Lower lobe of right lung (tissue), 2 donors: ENCODE results near the gene PIK3R1. TPM values are rescaled to one million over a fixed set of nuclear protein-coding genes. Genes with fewer than 3 reads are reported as not detected.

Experiments
- ATAC-seq, 2 donors: fragments of 200-7000 bp; cut with Tn5 transposase; one replicate each; pipeline ENCODE4 v1.9.1; 2020 to 2022; ENCODE audit warnings: mild to moderate bottlenecking in 2 of 2, moderate library complexity in 2 of 2
- DNase-seq: peaks from one replicate; pipeline ENCODE4 v3.0.0-alpha.2; 2020
- H3K27ac ChIP-seq: fragments of 200-600 bp; one replicate; pipeline ENCODE4 v1.8.0; 2022
- H3K27me3 ChIP-seq: fragments of 200-600 bp; one replicate; pipeline ENCODE4 v1.8.0; 2022; ENCODE audit warnings: low read depth
- H3K36me3 ChIP-seq: fragments of 200-600 bp; one replicate; pipeline ENCODE4 v1.8.0; 2022; ENCODE audit warnings: mild to moderate bottlenecking
- H3K4me1 ChIP-seq: fragments of 200-600 bp; one replicate; pipeline ENCODE4 v1.8.0; 2022
- H3K4me3 ChIP-seq: fragments of 200-600 bp; one replicate; pipeline ENCODE4 v1.8.0; 2022; ENCODE audit warnings: mild to moderate bottlenecking
- H3K9me3 ChIP-seq: fragments of 200-600 bp; one replicate; pipeline ENCODE4 v1.8.0; 2022
- CTCF ChIP-seq: fragments of 200-600 bp; IDR thresholded peaks from one replicate; pipeline ENCODE4 v1.8.0; 2022; ENCODE audit warnings: antibody characterized with exemption, mild to moderate bottlenecking
- intact Hi-C: fragments of 100-400 bp; cut with DNase I; formaldehyde crosslinking; loops from one replicate; pipeline ENCODE4 v1.11.0; 2022
- total RNA-seq: library from RNA; stranded (reverse); fragmentation: NEBNext Ultra II Directional; extraction: Animal tissue kit (Norgen Biotek cat#: 25700); gene quantifications from one replicate; pipeline ENCODE4 v1.2.1, GENCODE V29; 2021
- donor health status: DM: no; HTN: yes; CAD: no; lungs with severe emphysema.

Gene PIK3R1
- total RNA-seq, 1 donor from 2014 or later, result 122 TPM

- H3K4me3 ChIP-seq, result no peak overlapping the region
- intact Hi-C loops, result no loop called here
- TF ChIP-seq CTCF, result no peak
- H3K9me3 ChIP-seq, result no peaks in the 10 kb centered on the region
- ATAC-seq, result no peak
- DNase-seq, result no peak
- no peaks in the 10 kb centered on the region for H3K4me1 ChIP-seq
- no peaks in the 10 kb centered on the region for H3K27me3 ChIP-seq
- no peak overlapping the region for H3K27ac ChIP-seq
- peaks cover 33% of the 10 kb centered on the region for H3K36me3 ChIP-seq
Measured at GRCh38 chr5:68303038-68303738, 87.6 kb downstream of the PIK3R1 start.

- no peaks in the 10 kb centered on the region for H3K9me3 ChIP-seq
- ATAC-seq, result peak in 1 of 2 donors; percentile 12
- H3K4me3 ChIP-seq, result no peak overlapping the region
- intact Hi-C loops, result no loop called here
- peaks cover 26% of the 10 kb centered on the region for H3K36me3 ChIP-seq
- DNase-seq, result no peak
- H3K27ac ChIP-seq, result no peak overlapping the region
- no peak for TF ChIP-seq CTCF
- H3K4me1 ChIP-seq, result no peaks in the 10 kb centered on the region
- no peaks in the 10 kb centered on the region for H3K27me3 ChIP-seq
Measured at GRCh38 chr5:68303754-68304420, 88.3 kb downstream of the PIK3R1 start.

- intact Hi-C loops, result no loop called here
- no peak overlapping the region for H3K27ac ChIP-seq
- DNase-seq (no peak), ATAC-seq (no peak)
- H3K9me3 ChIP-seq, result no peaks in the 10 kb centered on the region
- no peaks in the 10 kb centered on the region for H3K27me3 ChIP-seq
- no peak for TF ChIP-seq CTCF
- no peak overlapping the region for H3K4me3 ChIP-seq
- no peaks in the 10 kb centered on the region for H3K4me1 ChIP-seq
- peaks cover 19% of the 10 kb centered on the region for H3K36me3 ChIP-seq
Measured at GRCh38 chr5:68304421-68305052, 89.0 kb downstream of the PIK3R1 start.

GRCh38 chr5:68305223-68305870 is 89.8 kb downstream of the PIK3R1 start:
- Histone ChIP-seq H3K4me3 (no peak overlapping the region), H3K27me3 (no peaks in the 10 kb centered on the region), H3K27ac (no peak overlapping the region), H3K9me3 (no peaks in the 10 kb centered on the region), H3K36me3 (peaks cover 11% of the 10 kb centered on the region), H3K4me1 (no peaks in the 10 kb centered on the region)
- TF ChIP-seq CTCF, result no peak
- intact Hi-C loops, result no loop called here
- ATAC-seq (no peak), DNase-seq (no peak)

GRCh38 chr5:68306361-68307014 is 90.9 kb downstream of the PIK3R1 start:
- Histone ChIP-seq H3K27me3 (no peaks in the 10 kb centered on the region), H3K9me3 (no peaks in the 10 kb centered on the region), H3K36me3 (peaks cover 6% of the 10 kb centered on the region), H3K27ac (no peak overlapping the region), H3K4me3 (no peak overlapping the region), H3K4me1 (no peaks in the 10 kb centered on the region)
- DNase-seq (no peak), ATAC-seq (peak; percentile 51 to 53)
- intact Hi-C loops, result no loop called here
- no peak for TF ChIP-seq CTCF
